NOMO-1 treated with dmso at 0.1 percent for 144 hours (cell line): ENCODE measurements around the gene RAB3GAP2.
"Not testable (repeated sequence)": the region's sequence is repeated elsewhere in the genome, so short reads cannot be mapped to it uniquely, and the experiment has no call there.

ENCODE experiments used
- DNase-seq: peaks from one replicate; lab custom pipeline; 2025; ENCODE audit not compliant: unreplicated experiment; lab: John Stamatoyannopoulos, UW

The RAB3GAP2 gene

GRCh38 chr1:220156620-220157146 is 115.6 kb downstream of the RAB3GAP2 start:
- DNase-seq = no peak

GRCh38 chr1:220153147-220153546 is 119.1 kb downstream of the RAB3GAP2 start:
- DNase-seq = no peak

- no peak for DNase-seq
Measured at GRCh38 chr1:220151454-220151853, 120.8 kb downstream of the RAB3GAP2 start.

- DNase-seq = no peak
Measured at GRCh38 chr1:220149742-220150141, 122.5 kb downstream of the RAB3GAP2 start.

- no peak for DNase-seq
Measured at GRCh38 chr1:220144051-220144450, 128.2 kb downstream of the RAB3GAP2 start.

GRCh38 chr1:220139966-220140365 is 132.3 kb downstream of the RAB3GAP2 start:
- no peak for DNase-seq

GRCh38 chr1:220137019-220137786 is 135.1 kb downstream of the RAB3GAP2 start:
- no peak for DNase-seq

GRCh38 chr1:220135755-220136154 is 136.5 kb downstream of the RAB3GAP2 start:
- DNase-seq = no peak

- DNase-seq = no peak
Measured at GRCh38 chr1:220129479-220130210, 142.6 kb downstream of the RAB3GAP2 start.

- DNase-seq = no peak
Measured at GRCh38 chr1:220127076-220127475, 145.2 kb downstream of the RAB3GAP2 start.

- DNase-seq = no peak
Measured at GRCh38 chr1:220124542-220124941, 147.7 kb downstream of the RAB3GAP2 start.

GRCh38 chr1:220123889-220124288 is 148.4 kb downstream of the RAB3GAP2 start:
- no peak for DNase-seq

- no peak for DNase-seq
Measured at GRCh38 chr1:220123066-220123465, 149.2 kb downstream of the RAB3GAP2 start.

GRCh38 chr1:220121791-220122530 is 150.3 kb downstream of the RAB3GAP2 start:
- DNase-seq = no peak

- DNase-seq = no peak
Measured at GRCh38 chr1:220119043-220119512, 153.2 kb downstream of the RAB3GAP2 start.

- DNase-seq = no peak
Measured at GRCh38 chr1:220113136-220113695, 159.0 kb downstream of the RAB3GAP2 start.

- not testable (repeated sequence) for DNase-seq
Measured at GRCh38 chr1:220112600-220112999, 159.7 kb downstream of the RAB3GAP2 start.

GRCh38 chr1:220110473-220110872 is 161.8 kb downstream of the RAB3GAP2 start:
- not testable (repeated sequence) for DNase-seq

GRCh38 chr1:220099826-220100225 is 172.4 kb downstream of the RAB3GAP2 start:
- DNase-seq = no peak
